ENCODE results near the gene SHC3.

Gene SHC3

GRCh38 chr9:88960632-88961031 is 218.0 kb downstream of the SHC3 start:
- peaks cover 10% of the 10 kb centered on the region for H3K27me3 Mint-ChIP-seq
- peaks cover 5% of the 10 kb centered on the region for H3K9me3 Mint-ChIP-seq
- H3K36me3 Mint-ChIP-seq, result no peaks in the 10 kb centered on the region
- no peaks in the 10 kb centered on the region for H3K4me1 Mint-ChIP-seq
- ATAC-seq, result no peak
- H3K4me3 Mint-ChIP-seq, result no peak overlapping the region
- H3K27ac Mint-ChIP-seq, result no peak overlapping the region

GRCh38 chr9:88959727-88960469 is 218.7 kb downstream of the SHC3 start:
- Mint-ChIP-seq H3K36me3 (no peaks in the 10 kb centered on the region), H3K27ac (no peak overlapping the region), H3K4me3 (no peak overlapping the region), H3K4me1 (no peaks in the 10 kb centered on the region), H3K9me3 (peaks cover 5% of the 10 kb centered on the region), H3K27me3 (peaks cover 10% of the 10 kb centered on the region)
- ATAC-seq, result no peak

GRCh38 chr9:88957526-88957925 is 221.1 kb downstream of the SHC3 start:
- no peaks in the 10 kb centered on the region for H3K4me1 Mint-ChIP-seq
- peaks cover 5% of the 10 kb centered on the region for H3K9me3 Mint-ChIP-seq
- no peaks in the 10 kb centered on the region for H3K36me3 Mint-ChIP-seq
- H3K27ac Mint-ChIP-seq, result no peak overlapping the region
- ATAC-seq, result no peak
- H3K27me3 Mint-ChIP-seq, result peaks cover 26% of the 10 kb centered on the region
- H3K4me3 Mint-ChIP-seq, result no peak overlapping the region

Data from stimulated activated memory B cell treated with anti-CD40 and anti-IgM and Interleukin-4, amounts not matched to agents 10 μg/mL and 1 μg/mL and 100 μg/mL, for 72 hours (primary cell).